ENCODE results near the gene TMEM260.
"Not testable (repeated sequence)": the region's sequence is repeated elsewhere in the genome, so short reads cannot be mapped to it uniquely, and the experiment has no call there.

The TMEM260 gene

DNA sequence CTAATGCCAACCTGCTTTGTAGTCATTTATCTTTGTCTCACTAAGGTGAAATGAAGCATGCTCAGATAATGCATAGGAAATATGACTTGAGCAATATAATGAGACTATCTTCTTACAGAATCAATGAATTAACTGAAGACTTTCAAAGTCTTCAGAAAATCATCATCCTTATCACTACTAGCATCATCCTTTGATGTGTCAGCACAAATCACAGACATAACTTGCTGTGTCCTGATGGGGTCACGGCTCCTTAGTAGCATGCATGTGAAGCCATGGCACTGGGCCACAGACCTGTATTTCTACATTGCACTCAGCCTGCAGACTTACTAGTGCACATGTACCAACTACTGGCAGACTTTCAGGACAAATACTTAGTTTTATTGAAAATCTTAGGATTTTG lies 18.9 kb downstream of the TMEM260 start:
- DNase-seq (ENCODE audit: low read depth): no peak

DNA sequence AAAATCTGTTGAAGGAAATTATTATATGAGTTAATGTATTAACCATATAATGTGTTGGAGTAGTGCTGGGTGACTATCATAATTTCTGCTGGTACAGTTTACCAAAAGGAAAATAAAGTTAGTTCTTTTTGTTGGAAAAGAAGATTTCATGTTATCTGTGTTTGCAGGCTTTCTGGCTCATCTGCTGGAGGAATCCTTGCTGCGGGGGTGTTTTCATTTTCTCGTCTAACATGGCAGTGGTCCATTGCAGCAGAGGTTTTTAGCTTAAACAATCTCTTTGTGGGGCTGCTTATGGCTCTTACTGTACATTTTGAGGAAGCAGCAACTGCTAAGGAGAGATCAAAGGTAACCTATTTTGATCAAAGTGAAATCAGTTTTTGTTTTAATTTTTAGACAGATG lies 24.1 kb downstream of the TMEM260 start:
- no peak for DNase-seq (ENCODE audit: low read depth)

DNA sequence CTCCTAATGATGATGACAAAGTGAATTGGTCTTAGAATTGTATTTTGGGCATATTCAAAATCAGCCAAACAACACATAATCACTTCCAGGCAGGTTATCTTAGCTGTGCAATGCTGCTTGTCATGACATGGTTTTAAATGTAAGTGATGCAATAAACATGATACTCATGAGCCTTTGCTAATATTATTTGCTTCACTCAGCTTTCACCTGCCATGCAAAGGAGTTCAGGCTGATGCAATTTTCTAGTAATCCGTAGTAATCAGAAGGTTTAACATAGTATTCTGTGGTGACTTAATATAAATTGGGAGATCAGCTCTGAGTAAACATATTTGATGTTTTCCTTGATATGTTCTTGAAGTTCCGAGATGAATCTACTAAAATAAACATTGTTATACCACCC lies 29.1 kb downstream of the TMEM260 start:
- DNase-seq (ENCODE audit: low read depth): no peak

DNA sequence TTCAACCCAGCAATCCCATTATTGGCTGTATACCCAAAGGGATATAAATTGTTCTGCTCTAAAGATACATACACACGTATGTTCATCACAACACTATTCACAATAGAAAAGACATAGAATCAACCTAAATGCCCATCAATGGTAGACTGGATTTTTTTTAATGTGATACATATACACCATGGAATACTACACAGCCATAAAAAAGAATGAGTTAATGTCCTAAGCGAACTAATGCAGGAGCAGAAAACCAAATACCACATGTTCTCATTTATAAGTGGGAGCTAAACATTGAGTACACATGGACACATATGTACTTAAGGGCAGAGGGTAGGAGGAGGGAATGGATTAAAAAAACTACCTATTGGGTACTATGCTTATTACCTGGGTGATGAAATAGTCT lies 32.1 kb downstream of the TMEM260 start:
- DNase-seq (ENCODE audit: low read depth): not testable (repeated sequence)

DNA sequence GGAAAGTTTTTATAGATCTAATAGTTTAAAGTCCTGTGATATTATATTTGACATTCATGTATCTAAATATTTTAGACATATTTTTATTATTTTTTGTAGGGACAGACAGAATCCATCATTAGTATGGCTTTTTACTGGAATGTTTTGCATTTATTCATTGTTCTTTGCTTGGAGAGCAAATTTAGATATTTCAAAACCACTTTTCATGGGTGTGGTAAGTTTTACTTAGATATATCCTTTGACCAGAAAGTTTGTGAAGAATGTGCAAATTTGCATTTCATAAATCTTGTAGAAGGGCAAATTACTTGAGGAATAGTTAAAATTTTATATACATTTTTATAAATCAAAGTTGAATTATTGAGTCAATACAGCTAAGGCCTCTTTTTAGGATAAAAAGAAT lies 37.5 kb downstream of the TMEM260 start:
- DNase-seq (ENCODE audit: low read depth): no peak

DNA sequence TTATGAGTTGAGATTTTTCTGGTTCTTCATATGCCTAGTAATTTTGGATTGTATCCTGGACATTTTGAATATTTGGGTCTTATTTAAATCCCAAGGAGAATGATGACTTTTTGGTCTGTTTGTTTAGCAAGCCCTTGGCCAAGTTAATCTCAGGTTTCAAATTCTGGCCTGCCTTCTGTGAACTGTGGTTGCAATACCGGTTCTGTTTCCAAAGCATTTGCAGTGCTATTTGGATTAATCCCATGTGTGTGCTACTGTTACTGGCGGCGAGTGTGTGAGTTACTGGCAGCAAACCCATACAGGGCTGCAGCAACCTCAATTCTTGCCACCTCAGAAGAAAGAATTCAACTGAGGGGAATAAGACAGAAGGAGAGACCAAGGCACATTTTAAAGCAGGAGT lies 51.1 kb downstream of the TMEM260 start:
- no peak for DNase-seq (ENCODE audit: low read depth)

DNA sequence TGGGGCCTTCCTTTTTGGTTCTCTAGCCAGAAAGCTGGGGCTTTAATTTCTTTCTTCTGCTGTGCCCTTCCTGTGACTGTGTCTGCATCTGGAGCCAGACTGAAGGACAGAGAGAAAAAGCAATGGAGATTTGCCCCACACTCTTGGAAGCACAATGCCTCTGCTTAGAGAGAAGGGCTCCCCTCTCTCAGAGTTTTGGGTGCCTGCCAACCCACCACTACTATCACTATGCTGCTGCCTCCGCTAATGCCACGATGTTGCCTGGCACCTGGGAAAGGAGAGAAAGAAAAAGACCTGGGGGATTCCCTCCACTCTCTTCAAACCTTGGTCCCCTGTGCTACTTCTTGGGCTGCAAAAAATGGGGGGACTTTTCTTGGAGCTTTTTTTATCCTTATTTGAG lies 52.6 kb downstream of the TMEM260 start:
- no peak for DNase-seq (ENCODE audit: low read depth)

DNA sequence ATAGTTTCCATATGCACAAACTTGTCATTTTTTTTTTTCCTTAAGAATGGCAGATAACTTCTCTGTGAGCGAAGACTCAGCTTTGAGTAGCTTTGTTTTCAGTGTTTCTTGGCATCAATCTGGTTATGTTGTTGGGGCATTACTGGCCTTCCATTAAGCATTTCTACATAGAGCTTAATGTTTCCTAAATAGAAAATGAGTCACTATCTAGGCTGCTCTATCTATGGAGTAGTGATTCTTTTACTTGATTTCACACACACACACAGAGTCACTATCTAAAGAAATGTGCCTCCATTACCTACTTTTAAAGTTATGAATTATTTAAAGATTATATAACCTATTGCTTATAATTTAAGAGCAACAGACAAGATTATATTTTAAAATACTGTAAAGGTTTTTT lies 53.9 kb downstream of the TMEM260 start:
- no peak for DNase-seq (ENCODE audit: low read depth)

DNA sequence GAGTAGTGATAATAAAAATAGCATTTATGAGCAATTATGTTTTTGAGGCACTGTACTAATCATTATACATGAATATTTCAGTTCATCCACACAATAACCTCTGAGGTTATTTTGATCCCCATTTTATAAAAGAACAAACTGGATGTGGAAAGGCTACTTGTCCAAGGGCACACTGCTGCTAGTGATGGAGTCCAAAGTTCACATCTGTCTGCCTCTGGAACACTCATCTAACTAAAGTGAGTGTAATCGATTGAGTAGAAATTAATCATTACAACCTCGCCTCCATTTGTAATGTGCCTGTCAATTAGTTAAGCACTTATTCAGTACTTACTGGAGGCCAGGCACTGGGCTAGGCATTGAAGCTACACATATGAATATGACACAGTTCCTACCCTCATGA lies 55.4 kb downstream of the TMEM260 start:
- no peak for DNase-seq (ENCODE audit: low read depth)

DNA sequence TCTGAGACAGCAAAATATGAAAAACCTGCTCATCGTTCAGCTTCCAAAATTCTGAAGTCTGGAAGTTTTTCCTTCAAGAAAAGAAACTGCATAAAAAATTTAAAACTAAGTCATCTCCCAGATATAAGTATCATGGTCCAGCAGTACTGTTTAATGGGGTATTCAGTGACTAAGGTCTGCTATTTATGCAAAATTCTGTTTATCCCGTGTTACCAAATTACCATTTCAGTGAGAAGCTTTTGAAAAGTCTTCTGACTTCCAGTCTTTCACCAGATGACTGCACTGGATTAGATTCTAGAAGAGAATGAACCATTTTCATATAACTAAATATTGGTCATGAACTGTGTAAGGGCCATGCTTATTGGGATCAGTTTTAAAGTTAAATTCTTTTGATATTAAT lies 67.9 kb downstream of the TMEM260 start:
- DNase-seq (ENCODE audit: low read depth): no peak

DNA sequence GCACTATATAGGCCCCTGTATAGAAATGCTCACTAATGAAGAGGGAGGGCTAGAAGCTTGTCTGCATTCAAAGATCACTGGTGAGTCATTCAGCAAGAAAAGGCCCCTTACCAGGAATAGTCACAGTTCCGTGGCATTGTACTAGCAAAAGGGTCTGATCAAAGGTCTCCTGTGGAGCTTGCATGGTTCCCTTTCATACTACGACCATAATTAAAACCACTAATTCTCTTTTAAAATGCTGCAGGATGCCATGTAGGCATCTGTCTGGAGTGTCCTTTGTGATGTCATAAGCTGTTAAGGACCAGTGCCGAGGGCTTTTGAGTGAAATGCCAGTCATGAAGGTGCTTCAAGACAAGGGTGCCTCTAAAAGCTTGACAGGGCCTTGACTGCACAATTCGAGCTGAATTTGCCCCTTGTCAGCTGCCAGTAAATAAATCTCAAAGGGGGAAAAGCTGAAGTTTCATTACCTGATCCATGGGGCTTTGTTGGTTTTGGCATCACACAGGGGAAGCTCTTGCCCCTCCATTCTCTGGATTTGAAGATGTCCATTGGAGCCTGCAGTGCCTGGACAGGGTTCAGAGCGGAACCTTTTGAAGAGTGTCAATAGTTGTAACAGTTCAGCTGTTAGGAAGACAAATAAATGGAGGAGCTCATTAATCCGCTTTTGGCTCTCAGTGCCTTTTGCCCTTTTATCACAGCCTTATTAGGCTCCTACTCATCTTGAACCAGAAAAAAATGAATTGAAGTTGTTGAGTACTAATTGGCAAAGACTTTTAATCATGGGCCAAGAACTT lies 69.1 kb downstream of the TMEM260 start:
- no peak for DNase-seq (ENCODE audit: low read depth)

DNA sequence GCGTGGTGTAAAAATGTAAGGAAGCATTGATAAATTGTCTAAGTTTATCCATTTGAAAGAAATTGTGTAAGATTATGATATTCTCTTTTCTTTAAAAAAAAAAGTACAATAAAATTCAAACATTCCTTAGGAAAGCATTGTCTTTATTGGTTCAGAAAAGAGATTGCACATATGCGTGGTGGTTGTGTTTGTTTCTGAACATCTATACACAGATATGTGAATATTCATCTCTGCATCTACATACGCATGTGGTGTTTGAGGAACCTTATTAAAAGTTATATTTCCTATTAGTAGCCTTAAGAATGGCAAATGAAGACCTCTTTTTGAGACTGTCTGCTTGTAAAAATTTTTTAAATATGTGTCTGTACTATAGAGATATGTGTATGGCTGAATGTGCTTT lies 69.8 kb downstream of the TMEM260 start:
- DNase-seq (ENCODE audit: low read depth): no peak

DNA sequence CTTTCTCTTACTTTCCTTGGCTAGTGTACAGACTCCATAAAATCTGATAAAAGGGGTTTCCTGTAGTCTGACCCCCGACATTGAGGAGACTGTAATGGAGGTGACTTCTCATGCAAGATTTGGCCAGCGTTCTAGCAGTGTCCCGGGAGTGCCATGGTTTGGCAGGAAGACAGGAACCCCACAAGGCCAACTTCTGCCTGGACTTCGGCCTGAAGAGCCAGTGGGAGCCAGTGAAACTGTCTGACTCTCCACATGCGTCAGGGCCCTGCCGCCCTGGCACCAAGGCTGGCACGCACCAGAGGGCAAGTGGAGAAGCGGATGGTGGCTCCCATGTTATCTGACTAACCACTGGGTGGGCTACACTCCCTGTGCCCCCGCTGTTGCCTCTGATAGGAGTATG lies 70.5 kb downstream of the TMEM260 start:
- no peak for DNase-seq (ENCODE audit: low read depth)

DNA sequence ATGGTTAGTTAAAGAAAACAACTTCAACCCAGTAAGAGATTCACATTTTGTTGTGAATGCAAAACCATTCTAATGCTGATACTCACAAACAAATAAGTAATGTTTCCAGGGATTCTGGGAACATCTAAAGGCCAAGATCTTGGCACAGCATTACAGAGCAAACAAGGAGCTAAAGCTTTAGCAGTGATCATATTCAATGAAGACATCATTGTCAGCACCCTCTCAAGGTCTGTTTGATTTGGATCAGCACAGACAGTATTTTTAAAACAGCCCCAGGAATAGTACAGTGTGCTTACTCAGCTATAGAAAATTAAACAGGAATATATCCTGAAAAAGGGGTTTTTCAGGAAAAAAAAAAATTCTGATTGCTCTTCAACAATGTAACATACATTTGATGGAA lies 71.4 kb downstream of the TMEM260 start:
- no peak for DNase-seq (ENCODE audit: low read depth)

DNA sequence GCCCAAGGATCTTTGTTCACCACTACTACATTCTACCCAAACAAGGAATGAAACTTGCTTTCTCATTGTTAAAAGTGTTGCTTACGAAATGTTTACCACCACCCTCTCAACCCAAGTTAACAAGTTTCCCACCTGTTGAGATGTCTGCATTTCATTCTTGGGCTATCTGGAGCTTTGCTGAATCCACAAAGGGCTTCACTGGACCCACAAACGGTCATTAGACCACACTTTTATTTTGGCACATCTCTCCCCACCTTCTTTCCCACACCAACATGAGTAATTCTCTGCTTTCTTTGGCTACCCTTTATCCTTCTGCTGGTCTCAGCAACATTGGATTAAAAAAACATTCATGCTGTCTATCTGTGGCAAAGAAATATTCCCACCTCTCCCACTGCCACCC lies 78.0 kb downstream of the TMEM260 start:
- no peak for DNase-seq (ENCODE audit: low read depth)

DNA sequence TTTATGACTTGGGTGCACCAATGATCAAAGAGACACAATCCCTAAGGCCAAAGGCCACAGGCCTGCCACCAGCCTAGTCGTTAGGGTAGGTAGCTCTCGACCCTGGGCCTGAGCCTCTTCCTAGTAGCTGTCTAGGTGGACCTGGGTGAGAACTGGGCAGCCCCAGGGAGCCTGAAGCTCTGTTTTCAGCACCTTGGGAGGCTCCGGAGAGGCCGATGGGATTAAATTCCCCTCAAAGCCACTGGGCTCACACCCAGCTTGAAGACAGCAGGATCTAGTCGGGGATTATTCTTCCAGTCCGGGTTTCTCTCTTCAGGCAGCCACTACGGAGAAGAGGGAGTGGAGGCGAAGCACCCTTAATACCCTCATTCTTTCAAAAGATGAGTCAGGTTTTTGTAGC lies 79.8 kb downstream of the TMEM260 start:
- no peak for DNase-seq (ENCODE audit: low read depth)

DNA sequence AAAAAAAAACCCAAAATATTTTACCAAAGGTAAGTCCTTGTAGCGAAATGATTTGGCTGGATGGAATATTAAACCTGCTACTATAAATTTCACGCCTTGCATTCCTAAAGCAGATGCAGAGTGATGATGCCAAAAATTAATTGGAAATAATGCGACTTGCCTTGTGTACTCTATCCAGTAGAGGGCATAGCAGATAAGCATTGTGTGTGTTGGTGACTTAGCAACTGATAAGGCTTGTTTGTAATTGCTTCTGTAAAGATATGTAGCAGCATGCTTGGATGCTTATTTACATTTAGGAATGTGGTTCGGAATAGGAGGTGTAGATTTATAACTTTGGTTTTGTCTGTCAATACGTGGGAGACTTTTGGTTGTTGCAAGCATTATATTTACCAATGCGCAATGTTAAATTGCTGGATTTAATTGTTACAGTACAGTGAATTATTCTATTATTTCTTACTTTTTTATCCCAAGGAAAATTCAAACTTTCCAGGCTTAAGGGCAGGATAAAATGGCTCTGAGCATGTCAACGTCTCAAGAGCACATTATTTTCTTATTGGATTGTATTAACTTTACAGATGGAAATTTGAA lies 80.5 kb downstream of the TMEM260 start:
- DNase-seq (ENCODE audit: low read depth): no peak

DNA sequence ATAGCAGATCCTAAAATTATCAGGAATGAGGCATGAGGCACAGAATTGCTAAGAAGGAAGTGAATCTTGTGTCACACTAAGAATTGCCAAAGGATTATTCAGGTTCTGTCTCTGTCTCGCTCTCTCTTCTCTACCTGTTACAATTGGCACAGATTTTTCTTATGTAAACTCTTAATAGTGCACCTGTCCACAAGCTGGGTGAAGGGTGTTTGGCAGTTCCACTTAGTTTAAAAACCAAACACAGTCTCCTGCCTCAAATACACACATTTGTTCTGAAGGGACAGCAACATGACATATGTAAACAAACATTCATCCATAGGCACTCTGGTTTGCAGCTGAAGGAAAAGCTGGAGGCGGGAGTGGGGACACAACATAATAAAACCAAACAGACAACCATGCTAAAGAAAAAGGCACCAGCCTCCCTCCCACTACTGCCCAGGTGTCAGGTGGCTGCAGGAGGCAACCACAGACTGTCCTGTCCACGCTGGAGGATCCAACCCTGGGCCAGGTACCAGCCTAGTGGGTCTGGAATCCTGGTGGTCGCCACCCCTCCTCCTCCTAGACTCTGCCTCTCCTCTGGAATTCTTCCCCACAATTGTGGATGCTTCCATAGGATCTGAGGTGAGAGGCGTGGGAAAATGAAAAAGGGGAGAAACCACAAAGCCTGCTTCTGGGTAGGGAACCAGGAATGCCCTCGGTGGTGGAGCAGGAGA lies 81.2 kb downstream of the TMEM260 start:
- DNase-seq (ENCODE audit: low read depth): no peak

DNA sequence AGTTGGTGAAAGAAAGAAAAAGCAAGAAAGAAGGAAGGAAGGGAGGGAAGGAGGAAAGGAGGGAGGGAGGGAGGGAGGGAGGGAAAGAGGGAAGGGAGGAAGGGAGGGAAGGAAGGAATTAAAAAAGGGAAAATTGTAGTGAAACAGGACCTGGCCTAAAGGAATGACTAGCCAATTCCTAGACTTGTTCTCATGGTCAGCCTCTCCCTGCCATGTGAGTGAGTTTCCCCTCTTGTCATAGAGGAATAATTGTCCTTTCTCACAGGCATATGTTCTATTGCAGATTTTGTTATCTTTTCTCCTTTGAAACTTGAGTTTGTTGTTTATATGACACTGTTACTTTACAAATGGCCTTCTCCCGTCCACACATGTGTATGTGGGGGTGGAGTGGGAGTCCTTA lies 81.9 kb downstream of the TMEM260 start:
- DNase-seq (ENCODE audit: low read depth): no peak

DNA sequence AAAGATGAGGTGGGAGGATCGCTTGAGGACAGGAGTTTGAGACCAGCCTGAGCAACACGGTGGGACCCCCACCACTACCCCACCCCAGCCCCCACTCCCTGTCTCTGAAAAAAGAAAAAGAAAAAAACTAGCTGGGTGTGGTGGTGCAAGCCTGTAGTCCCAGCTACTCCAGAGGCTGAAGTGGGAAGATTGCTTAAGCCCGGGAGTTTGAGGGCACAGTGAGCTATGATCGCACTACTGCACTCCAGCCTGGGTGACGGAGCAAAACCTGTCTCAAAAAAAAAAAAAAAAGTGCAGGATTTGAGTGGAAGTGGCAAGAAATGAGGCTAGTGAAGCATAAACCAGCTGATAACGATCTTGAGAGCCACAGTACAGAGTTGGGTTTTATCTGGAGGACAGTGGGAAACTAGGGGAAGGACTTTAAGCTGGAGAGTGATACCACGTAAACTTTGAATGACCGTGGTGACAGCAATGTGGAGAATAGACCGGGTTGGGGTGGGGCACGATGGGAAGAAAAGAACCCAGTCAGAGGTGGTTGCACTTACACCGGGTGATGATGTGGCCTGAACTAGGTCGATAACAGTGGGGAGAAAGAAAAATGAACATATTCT lies 85.3 kb downstream of the TMEM260 start:
- DNase-seq (ENCODE audit: low read depth): no peak

DNA sequence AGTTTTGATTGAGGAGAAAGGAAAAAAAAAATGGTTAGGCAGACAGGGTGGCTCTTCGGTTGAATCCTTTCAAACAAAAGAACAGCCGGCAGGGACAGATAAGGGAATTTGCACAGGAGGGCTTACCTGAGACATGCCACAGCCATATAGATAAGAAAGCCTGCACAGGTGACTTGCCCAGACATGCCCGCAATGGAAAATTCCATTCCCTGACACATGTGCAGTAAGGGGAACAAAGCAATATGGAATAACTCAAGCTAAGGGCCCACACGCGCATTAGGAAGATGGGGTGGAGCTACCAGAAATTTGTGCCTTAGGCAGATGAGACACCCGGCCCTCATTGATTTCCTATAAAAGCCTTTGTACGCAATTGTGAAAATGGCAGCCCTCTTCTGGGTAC lies 86.7 kb downstream of the TMEM260 start:
- DNase-seq (ENCODE audit: low read depth): no peak

DNA sequence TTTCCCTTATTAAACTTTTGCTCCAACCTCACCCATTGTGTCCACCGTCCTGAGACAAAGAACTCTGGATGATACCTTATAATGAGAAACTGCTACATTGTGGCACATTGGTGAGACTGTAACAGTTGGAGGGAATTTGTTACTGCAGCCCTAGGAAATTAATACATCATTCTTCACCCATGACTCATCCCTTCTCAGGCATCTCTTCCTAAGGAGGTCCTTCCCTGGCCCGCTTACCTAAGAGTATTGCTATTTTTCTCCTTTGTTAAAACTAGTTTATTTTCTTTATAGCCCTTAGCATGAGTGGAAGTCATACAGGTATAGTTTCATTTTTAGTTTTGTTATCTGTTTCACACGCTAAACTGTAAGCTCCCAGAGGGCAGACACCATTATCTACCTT lies 87.1 kb downstream of the TMEM260 start:
- no peak for DNase-seq (ENCODE audit: low read depth)

DNA sequence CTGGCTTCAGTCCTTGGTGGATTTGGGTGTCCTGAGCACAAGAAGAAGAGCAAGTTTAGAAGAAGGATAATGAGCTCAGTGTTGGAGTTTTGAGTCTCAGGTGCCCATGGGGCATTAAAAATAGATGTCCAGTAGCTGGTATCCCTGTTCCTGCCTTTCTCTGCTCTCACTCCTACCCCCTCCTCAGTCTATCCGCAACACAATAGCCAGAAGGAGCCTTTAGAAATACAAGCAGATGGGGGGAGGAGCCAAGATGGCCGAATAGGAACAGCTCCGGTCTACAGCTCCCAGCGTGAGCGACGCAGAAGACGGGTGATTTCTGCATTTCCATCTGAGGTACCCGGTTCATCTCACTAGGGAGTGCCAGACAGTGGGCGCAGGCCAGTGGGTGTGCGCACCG lies 87.7 kb downstream of the TMEM260 start:
- not testable (repeated sequence) for DNase-seq (ENCODE audit: low read depth)
